ENCODE data around the gene MCM3AP.

Gene MCM3AP

DNA sequence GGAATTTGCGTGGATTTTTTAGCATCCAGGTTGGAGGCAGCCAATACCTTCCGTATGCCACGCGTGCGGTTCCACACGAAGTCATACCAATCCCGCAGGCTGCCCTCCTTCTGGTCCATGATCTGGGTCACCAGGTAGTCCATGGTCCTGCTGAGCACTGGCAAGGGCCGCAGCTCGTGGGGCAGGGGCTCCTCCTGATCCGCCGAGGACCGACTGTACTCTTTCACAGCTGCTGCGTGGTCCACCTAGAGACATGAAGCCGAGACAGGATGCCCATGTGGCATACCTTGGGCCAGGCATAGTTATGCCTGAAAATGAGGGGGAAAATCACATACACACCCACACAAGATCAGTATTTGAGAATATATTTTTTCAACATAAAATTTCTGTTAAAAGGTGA is 12.1 kb downstream of the MCM3AP start:
- Histone ChIP-seq H3K27me3 (replicated peaks; ENCODE audit: insufficient read depth, low read length) (no peaks in the 10 kb centered on the region), H3K9me2 (replicated peaks; ENCODE audit: insufficient read depth, low read length) (no peaks in the 10 kb centered on the region), H3K9me3 (replicated peaks; ENCODE audit: insufficient read depth, low read length) (no peaks in the 10 kb centered on the region), H3K4me3 (ENCODE audit: low read length) (no peak overlapping the region), H3F3A (ENCODE audit: insufficient read depth, low read length) (no peaks in the 10 kb centered on the region), H3K27ac (ENCODE audit: low read length) (no peak overlapping the region), H3K36me3 (replicated peaks; ENCODE audit: insufficient read depth, low read length) (peaks cover 41% of the 10 kb centered on the region), H3K4me1 (ENCODE audit: low read length) (no peaks in the 10 kb centered on the region), H4K20me1 (ENCODE audit: insufficient read depth, low read length) (no peaks in the 10 kb centered on the region), H3K79me2 (ENCODE audit: low read length) (peaks cover 3% of the 10 kb centered on the region), H3K4me2 (ENCODE audit: low read depth, low read length) (no peak overlapping the region), H2AFZ (ENCODE audit: low read length) (no peak overlapping the region), H3K9ac (ENCODE audit: low read length) (no peak overlapping the region)
- TF ChIP-seq EZH2 (optimal IDR thresholded peaks at IDR 0.05; ENCODE audit: low read depth, low read length) (no peak), EZH2phosphoT487 (IDR thresholded peaks at IDR 0.05; ENCODE audit: low read length) (no peak)
- TF ChIP-seq, protein P1, sequence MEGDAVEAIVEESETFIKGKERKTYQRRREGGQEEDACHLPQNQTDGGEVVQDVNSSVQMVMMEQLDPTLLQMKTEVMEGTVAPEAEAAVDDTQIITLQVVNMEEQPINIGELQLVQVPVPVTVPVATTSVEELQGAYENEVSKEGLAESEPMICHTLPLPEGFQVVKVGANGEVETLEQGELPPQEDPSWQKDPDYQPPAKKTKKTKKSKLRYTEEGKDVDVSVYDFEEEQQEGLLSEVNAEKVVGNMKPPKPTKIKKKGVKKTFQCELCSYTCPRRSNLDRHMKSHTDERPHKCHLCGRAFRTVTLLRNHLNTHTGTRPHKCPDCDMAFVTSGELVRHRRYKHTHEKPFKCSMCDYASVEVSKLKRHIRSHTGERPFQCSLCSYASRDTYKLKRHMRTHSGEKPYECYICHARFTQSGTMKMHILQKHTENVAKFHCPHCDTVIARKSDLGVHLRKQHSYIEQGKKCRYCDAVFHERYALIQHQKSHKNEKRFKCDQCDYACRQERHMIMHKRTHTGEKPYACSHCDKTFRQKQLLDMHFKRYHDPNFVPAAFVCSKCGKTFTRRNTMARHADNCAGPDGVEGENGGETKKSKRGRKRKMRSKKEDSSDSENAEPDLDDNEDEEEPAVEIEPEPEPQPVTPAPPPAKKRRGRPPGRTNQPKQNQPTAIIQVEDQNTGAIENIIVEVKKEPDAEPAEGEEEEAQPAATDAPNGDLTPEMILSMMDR (IDR thresholded peaks at IDR 0.05; ENCODE audit: low read length), result no peak
- no peak for DNase-seq

DNA sequence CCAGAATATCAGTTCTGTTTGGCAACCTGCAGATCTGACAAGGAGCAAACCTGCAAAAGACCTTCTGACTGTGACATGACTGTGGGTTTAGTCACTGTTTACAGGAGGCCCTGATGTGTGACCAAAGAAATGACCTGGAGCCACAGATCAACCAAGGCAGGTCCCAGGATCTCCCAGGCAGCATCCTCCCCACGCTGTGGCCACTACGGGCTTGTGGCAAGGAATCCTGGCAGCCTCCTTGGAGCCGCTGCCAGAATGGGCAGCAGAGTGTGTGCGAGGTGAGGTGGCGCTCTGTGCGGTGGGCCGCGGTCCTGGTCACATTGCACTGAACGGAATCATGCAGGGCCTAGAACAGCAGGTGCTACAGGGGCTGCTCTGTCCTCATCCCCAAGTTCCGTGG is 15.9 kb downstream of the MCM3AP start:
- Histone ChIP-seq H3K9me3 (replicated peaks; ENCODE audit: insufficient read depth, low read length) (no peaks in the 10 kb centered on the region), H3K9me2 (replicated peaks; ENCODE audit: insufficient read depth, low read length) (no peaks in the 10 kb centered on the region), H4K20me1 (ENCODE audit: insufficient read depth, low read length) (no peaks in the 10 kb centered on the region), H3K79me2 (ENCODE audit: low read length) (no peaks in the 10 kb centered on the region; the same call in none of the 2 replicates), H3F3A (ENCODE audit: insufficient read depth, low read length) (no peaks in the 10 kb centered on the region), H3K9ac (ENCODE audit: low read length) (no peak overlapping the region), H3K4me3 (ENCODE audit: low read length) (no peak overlapping the region), H3K4me2 (ENCODE audit: low read depth, low read length) (no peak overlapping the region), H3K36me3 (replicated peaks; ENCODE audit: insufficient read depth, low read length) (peaks cover 31% of the 10 kb centered on the region), H2AFZ (ENCODE audit: low read length) (no peak overlapping the region), H3K27me3 (replicated peaks; ENCODE audit: insufficient read depth, low read length) (no peaks in the 10 kb centered on the region), H3K4me1 (ENCODE audit: low read length) (no peaks in the 10 kb centered on the region), H3K27ac (ENCODE audit: low read length) (no peak overlapping the region)
- DNase-seq, result no peak
- no peak for TF ChIP-seq EZH2 (optimal IDR thresholded peaks at IDR 0.05; ENCODE audit: low read depth, low read length)

DNA sequence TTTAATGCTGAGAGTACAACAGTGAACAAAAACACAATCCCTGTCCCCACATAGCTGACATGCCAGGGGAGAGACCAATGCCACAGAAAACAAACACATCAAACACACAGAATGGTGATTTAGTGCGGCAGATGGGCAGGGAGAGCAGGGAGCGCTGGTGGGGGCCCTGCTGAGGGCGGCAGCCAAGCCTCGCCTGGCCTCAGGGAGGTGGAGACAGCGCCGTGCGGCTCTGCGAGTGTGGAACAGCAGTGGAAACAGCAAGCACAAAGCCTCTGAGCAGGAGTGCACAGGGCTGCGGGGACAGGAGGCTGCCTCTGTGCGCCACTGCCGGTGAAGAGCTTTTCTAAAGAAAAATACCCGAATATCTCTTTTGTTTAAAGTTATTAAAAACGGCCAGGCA is 17.0 kb downstream of the MCM3AP start:
- no peaks in the 10 kb centered on the region for H3K4me1 ChIP-seq (ENCODE audit: low read length)
- H3K27ac ChIP-seq (ENCODE audit: low read length), result no peak overlapping the region
- no peaks in the 10 kb centered on the region for H3K9me3 ChIP-seq (replicated peaks; ENCODE audit: insufficient read depth, low read length)
- no peaks in the 10 kb centered on the region for H4K20me1 ChIP-seq (ENCODE audit: insufficient read depth, low read length)
- H3K36me3 ChIP-seq (replicated peaks; ENCODE audit: insufficient read depth, low read length), result peaks cover 23% of the 10 kb centered on the region
- no peak overlapping the region for H3K9ac ChIP-seq (ENCODE audit: low read length)
- TF ChIP-seq, protein P1 (IDR thresholded peaks at IDR 0.05; ENCODE audit: low read length), result no peak
- no peak for TF ChIP-seq EZH2phosphoT487 (IDR thresholded peaks at IDR 0.05; ENCODE audit: low read length)
- no peak for TF ChIP-seq EZH2 (optimal IDR thresholded peaks at IDR 0.05; ENCODE audit: low read depth, low read length)
- H2AFZ ChIP-seq (ENCODE audit: low read length), result no peak overlapping the region
- H3F3A ChIP-seq (ENCODE audit: insufficient read depth, low read length), result no peaks in the 10 kb centered on the region
- DNase-seq, result no peak
- H3K4me2 ChIP-seq (ENCODE audit: low read depth, low read length), result no peak overlapping the region
- no peak overlapping the region for H3K4me3 ChIP-seq (ENCODE audit: low read length)
- no peaks in the 10 kb centered on the region; the same call in 1 of the 2 replicates for H3K79me2 ChIP-seq (ENCODE audit: low read length)
- no peaks in the 10 kb centered on the region for H3K9me2 ChIP-seq (replicated peaks; ENCODE audit: insufficient read depth, low read length)
- no peaks in the 10 kb centered on the region for H3K27me3 ChIP-seq (replicated peaks; ENCODE audit: insufficient read depth, low read length)

GRCh38 chr21:46266946-46267345 is 18.5 kb downstream of the MCM3AP start:
- Histone ChIP-seq H3F3A (ENCODE audit: insufficient read depth, low read length) (no peaks in the 10 kb centered on the region), H3K36me3 (replicated peaks; ENCODE audit: insufficient read depth, low read length) (peaks cover 13% of the 10 kb centered on the region), H2AFZ (ENCODE audit: low read length) (no peak overlapping the region), H3K4me2 (ENCODE audit: low read depth, low read length) (no peak overlapping the region), H3K9ac (ENCODE audit: low read length) (no peak overlapping the region), H3K79me2 (ENCODE audit: low read length) (no peaks in the 10 kb centered on the region), H4K20me1 (ENCODE audit: insufficient read depth, low read length) (no peaks in the 10 kb centered on the region), H3K4me1 (ENCODE audit: low read length) (no peaks in the 10 kb centered on the region), H3K9me2 (replicated peaks; ENCODE audit: insufficient read depth, low read length) (no peaks in the 10 kb centered on the region), H3K27me3 (replicated peaks; ENCODE audit: insufficient read depth, low read length) (no peaks in the 10 kb centered on the region), H3K4me3 (ENCODE audit: low read length) (no peak overlapping the region), H3K9me3 (replicated peaks; ENCODE audit: insufficient read depth, low read length) (no peaks in the 10 kb centered on the region), H3K27ac (ENCODE audit: low read length) (no peak overlapping the region)
- no peak for TF ChIP-seq EZH2phosphoT487 (IDR thresholded peaks at IDR 0.05; ENCODE audit: low read length)
- TF ChIP-seq EZH2 (optimal IDR thresholded peaks at IDR 0.05; ENCODE audit: low read depth, low read length), result no peak
- TF ChIP-seq, protein P1 (IDR thresholded peaks at IDR 0.05; ENCODE audit: low read length), result no peak
- DNase-seq, result no peak
